Measurements from ENCODE around the gene PTPRN2. TPM values are rescaled to one million over a fixed set of nuclear protein-coding genes. Genes with fewer than 3 reads are reported as not detected.

The PTPRN2 gene
- polyA plus RNA-seq, 1 donor, result 5.7 TPM

DNA sequence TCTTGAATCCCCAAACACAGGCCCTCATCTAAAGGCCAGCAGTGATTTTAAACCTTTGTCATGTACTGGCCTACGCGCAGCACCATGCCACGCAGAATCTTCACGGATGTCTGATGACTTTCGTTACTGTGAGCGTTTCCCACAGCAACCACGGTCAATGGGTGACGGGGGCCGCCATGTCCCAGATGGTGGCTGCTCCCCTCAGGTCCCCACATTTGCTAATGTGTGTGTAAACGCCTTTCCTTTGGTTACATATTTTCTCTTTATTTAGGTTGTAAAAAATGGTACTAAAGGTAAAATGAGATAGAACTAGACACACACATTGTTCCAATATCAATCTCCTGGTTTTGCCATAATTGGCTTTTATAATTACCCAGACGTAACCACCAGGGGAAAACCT lies 699.0 kb downstream of the PTPRN2 start:
- no peak for DNase-seq

DNA sequence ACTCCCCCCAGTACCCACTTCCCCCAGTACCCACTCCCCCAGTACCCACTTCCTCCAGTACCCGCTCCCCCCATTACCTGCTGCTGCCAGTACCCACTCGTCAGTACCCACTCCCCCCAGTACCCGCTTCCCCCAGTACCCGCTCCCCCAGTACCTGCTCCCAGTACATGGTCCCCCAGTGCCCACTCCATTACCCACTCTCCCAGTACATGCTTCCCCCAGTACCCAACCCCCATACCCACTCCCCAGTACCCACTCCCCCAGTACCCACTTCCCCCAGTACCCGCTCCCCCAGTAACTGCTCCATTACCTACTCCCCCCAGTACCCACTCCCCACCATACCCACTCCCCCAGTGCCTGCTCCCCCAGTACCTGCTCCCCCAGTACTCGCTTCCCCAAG lies 700.2 kb downstream of the PTPRN2 start:
- DNase-seq, result no peak

DNA sequence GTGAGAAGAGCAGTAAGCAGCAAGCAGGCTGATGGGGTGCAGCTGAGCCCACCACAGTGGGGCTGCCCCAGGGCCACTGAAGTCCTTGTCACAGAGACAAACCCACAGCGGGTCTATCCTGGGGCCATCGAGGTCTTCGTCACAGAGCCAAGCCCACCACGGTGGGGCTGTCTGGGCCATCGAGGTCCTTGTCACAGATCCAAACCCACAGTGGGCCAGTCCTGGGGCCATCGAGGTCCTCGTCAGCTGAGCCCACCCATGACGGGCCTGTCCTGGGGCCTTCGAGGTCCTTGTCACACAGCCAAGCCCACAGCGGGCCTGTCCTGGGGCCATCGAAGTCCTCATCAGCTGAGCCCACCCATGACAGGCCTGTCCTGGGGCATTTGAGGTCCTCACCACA lies 700.9 kb downstream of the PTPRN2 start:
- no peak for DNase-seq

DNA sequence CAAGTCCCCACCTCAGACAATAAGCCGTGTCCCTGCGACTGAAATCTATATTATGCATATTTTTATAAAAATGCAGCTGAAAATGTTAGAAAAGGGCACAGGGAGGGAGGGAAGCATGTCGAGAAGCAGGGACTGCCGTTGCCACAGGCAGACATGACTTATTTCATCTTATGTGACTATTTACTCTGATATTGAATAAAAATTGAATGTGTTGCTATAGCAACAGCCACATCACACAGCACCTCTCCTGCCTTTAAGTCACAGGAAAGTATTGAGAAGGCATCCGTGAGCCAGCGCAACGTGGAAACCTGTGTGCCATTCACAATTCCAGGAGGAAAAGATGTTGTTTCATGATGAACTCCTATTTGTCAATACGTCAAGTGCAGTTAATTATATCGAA lies 701.4 kb downstream of the PTPRN2 start:
- DNase-seq, result no peak

DNA sequence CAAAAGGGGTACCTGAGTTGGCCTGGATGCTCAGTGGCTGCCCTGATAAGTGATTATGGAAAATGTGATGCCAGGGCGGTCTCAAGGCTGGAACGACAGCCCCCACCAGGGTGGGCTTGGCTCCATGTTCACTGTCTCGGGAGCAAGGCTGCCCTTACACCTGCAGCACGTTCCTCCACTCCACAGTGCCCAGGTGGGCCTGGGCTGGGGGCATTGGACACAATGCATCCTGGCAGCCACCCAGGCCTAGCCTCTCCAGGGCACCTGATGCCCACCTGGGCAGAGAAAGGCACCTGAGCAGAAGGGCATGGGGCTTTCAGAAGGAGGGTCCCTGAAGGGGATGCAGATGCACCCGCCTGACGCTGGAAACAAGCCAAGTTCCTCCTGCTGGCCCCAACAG lies 702.5 kb downstream of the PTPRN2 start:
- DNase-seq, result no peak

DNA sequence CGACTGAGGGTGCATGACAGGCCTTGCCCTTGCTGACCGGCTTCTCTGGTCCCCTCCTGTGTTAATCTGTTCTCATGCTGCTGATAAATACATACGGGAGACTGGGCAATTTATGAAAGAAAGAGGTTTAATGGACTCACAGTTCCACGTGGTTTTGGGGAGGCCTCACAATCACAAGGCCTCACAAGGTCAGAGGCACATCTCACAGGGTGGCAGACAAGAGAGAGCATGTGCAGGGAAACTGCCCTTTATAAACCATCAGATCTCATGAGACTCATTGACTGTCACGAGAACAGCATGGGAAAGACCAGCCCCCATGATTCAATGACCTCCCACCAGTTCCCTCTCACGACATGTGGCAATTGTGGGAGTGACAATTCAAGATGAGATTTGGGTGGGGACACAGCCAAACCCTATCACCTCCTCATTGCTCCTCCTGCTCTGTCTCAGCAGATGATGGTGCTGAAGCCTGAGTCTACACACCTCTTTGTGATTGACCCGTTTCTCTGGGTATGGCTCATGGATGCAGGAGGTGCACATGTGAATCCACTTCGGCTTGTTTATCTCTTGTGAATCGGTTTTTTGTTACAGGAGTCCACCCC lies 703.1 kb downstream of the PTPRN2 start:
- DNase-seq, result no peak

DNA sequence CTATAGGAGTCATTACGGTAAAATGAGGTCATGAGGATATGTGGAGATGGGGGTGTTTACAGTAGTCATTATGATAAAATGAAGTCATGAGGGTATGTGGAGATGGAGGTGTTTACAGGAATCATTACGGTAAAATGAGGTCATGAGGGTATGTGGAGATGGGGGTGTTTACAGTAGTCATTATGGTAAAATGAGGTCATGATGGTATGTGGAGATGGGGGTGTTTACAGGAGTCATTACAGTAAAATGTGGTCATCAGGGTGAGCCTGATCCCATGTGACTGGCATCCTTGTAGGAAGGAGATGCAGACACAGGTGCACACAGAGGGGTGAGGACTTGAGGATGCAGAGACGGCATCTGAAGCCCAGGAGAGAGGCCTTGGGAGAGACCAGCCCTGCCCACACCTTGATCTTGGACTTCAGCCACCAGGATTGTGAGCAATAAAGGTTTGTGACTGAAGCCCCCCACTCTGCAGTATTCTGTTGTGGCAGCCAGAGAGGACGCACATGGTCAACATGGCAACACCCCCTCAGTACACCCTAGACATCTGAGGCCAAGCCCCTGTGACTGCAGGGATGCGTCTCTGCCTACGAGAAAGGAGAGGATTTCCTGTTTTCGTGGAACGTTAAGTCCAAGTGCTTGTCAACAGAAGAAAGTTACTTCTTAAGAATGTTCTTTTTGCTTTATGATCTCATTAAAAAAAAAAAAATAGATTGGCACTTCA lies 706.4 kb downstream of the PTPRN2 start:
- DNase-seq, result no peak

DNA sequence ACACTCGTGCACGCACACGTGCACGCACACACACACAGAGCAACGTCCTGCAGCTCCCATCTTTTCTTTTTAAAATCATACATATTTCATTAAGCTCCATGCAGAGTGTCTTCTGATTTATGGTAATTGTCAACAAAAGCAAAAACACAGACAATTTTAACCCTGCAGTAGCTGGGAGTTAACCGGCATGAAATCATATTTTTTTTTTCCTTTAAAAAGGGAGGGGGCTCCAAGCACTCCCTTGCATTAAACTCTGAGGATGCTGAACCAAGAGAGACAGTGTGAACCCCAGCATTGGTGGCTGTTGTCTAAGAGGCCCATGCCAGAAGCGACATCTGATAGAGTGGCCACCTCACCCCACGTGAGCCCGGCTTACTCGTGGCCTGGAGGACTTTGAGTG lies 708.2 kb downstream of the PTPRN2 start:
- no peak for DNase-seq

DNA sequence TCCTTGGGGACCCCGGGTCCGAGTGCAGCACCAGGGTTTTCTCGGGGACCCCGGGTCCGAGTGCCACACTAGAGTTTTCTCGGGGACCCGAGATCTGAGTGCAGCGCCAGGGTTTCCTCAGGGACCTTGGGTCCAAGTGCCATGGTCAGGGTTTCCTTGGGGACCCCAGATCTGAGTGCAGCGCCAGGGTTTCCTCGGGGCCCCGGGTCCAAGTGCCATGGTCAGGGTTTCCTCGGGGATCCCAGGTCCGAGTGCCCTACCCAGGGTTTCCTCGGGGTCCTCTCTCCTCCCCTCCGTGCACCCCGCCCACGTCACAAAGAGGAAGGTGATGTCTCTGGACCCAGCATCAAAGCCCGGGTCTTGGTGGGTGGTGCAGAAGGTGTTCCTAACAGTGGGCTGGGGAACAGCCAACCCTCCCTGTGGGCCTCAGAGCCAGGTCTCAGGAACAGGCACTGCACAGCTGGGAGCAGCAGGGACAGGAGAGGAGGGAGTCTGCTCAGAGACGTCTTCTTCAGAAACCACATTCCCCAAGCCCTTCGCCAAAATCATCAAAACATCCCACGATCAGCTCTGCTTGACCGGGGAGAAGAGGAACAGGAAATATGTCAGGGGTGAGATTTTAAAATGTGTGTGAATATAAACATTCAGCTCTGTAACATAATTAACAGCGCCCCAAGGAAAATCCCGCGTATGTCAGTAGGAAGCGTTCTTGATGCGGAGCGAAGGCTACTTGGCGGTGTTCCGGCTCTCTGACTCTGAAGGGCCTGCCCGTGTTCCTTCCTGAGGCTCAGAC lies 710.1 kb downstream of the PTPRN2 start:
- no peak for DNase-seq

DNA sequence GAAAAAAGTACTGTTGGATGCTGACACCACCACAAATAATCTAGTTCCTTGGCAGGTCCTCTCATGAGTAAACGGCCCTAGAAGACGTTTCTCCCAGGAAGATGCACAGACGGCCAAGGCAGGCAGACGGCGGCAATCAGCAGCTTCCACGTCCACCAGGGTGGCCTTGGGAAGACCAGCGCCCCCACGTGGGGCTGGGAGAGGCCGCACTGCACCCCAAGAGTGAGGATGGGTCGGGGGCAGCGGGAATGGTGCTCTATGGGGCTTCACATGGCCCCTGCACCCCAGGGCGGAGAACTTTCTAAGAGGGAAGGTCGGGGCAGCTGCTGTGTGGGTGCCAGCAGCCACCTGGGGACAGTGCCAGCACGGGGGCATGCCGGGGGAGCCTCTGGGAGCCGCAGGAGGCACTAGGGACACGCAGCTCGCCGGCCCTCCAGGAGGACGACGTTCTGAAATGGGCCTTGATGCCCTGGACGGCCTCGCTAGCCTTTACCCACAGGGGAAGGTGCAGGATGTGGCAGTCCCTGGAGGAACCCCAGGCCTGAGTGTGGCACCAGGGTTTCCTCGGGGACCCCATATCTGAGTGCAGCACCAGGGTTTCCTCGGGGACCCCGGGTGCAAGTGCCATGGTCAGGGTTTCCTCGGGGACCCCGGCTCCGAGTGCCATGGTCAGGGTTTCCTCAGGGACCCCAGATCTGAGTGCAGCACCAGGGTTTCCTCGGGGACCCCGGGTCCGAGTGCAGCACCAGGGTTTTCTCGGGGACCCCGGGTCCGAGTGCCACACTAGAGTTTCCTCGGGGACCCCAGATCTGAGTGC lies 710.9 kb downstream of the PTPRN2 start:
- no peak for DNase-seq

DNA sequence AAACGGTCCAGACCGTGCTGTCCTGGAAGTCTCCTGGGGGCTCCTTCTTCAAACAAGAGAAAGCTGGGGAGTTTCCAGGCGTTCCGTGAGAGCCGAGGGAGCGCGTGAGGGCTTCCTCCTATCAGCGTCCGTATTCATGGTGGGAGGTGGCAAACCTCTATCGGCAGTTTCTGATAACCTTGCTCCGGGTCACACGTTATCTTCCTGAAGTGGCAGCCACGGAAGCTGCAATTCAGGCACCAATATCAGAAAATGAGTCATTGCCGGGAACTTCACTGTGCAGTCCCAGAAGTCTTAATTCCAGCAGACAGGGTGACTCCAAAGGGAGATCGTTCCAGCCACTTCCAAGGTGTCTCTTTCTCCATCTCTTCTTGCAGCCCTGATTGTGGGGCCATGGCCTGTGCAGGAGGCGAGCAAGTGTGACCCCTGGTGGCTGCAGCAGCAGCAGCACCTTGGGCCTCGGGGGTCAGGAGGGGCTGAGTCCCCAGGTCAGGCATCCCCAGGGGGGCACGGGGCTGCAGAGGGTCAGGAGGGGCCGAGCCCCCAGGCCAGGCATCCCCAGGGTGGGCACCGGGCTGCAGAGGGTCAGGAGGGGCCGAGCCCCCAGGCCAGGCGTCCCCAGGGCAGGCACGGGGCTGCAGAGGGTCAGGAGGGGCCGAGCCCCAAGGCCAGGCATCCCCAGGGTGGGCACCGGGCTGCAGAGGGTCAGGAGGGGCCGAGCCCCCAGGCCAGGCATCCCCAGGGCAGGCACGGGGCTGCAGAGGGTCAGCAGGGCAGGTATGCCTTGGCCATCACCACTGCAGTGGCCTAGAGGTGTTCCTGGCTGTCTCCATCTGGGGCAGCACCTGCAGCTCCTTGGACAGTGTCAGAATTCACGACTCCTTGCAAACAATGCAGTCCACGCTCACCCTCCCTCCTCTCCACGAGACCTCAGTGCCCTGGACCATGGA lies 712.1 kb downstream of the PTPRN2 start:
- no peak for DNase-seq

DNA sequence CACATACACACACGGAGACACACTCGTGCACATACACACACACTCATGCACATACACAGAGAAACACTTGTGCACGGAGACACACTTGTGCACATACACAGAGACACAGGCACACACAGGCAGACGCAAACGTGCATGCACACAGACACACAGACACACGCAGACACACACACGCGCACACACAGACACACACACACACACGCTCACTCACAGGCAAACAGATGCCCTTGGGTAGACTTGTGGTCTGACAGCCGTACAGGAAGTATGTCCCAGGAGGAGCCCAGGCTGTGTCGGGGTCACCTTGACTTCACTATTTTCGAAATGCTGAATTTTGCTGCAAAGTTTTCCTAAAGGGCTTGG lies 712.8 kb downstream of the PTPRN2 start:
- DNase-seq, result no peak

DNA sequence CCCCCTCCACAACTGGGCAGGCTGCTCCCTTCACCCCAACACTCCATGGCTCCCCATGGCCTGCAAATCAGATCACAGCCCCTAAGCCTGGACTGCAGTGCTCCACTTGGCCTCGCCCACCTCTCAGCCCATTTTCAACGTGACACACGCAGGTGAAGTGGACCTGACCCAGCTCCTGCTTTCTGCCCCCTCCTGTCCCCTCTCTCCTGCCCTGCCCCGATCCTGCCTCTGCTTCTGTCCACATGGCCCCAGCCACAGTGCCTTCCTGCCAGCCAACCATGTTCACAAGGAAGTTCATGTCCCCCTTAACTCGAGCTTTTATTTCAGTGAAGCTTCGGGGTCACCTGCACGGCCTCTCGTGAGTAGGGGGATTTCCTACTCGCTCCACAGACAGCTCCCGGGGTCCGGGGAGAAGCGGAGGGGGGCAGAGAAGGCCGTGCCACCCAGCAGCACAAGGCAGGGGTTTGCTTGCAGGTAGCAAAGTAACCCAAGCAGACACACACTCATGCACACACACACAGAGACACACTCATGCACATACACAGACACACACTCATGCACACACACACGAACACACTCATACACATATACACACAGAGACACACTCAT lies 713.3 kb downstream of the PTPRN2 start:
- no peak for DNase-seq

DNA sequence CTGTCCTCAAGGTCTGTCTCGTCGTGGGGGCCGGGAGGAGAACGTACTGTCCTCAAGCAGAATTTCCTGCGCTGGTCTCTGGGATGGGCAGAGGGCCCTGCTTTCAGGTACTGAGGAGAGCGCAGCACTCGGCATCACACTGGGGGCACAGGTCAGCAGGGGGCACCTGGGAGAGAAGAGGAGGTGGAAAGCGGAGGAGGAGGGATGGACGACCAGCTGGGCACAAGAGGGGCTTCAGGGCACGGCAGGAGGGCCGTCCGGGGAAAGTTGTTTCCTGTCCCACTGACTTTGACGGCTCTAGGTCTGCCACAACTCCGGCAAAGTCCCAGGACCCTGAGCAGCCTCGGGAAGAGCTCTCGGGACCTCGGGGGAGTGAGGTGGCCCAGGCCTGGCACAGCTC lies 714.0 kb downstream of the PTPRN2 start:
- no peak for DNase-seq

DNA sequence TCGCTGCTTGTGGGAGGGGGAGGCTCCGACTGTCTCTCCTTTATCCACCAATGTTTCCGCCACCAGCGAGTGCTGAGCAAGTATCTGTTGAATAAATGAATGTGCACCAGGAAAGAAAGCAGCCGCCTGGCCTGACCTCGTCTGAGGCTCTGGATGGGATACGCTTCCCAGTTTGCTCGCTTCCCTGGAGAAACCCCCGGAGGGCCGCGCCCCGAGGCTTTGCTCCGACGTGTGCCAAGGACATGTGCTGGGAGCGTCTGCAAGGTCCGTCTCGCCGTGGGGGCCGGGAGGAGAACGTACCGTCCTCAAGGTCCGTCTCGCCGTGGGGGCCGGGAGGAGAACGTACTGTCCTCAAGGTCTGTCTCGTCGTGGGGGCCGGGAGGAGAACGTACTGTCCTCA lies 714.4 kb downstream of the PTPRN2 start:
- no peak for DNase-seq

DNA sequence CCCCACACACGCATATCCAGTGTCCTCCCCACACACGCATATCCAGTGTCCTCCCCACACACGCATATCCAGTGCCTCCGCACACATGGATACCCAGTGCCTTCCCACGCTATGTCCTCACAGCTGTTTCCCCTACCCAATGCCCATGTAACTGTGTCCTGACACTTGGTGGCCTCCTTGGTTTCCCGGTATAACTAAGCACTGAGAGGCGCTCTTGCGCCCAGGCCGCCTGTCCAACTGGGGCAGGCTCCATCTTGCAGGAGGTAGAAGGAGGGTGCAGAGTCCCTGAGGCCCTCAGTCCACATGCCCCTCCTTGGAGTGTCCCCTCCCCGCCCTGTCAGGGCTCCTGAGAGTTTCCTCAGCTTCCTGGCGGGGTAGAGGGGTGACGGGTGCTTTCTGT lies 715.2 kb downstream of the PTPRN2 start:
- no peak for DNase-seq

DNA sequence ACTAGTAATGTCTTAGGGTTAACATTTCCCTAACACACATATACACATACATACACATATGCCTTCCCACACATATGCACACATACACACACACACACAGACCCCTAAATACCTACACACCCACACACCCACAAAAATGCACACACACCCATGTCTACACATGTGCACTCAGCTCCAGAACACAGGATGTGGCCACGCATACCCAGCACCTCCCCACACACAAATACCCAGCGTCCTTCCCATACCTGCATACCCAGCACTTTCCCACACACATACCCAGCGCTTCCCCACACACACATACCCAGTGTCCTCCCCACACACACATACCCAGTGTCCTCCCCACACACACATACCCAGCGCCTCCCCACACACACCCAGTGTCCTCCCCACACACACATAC lies 715.9 kb downstream of the PTPRN2 start:
- DNase-seq, result no peak

DNA sequence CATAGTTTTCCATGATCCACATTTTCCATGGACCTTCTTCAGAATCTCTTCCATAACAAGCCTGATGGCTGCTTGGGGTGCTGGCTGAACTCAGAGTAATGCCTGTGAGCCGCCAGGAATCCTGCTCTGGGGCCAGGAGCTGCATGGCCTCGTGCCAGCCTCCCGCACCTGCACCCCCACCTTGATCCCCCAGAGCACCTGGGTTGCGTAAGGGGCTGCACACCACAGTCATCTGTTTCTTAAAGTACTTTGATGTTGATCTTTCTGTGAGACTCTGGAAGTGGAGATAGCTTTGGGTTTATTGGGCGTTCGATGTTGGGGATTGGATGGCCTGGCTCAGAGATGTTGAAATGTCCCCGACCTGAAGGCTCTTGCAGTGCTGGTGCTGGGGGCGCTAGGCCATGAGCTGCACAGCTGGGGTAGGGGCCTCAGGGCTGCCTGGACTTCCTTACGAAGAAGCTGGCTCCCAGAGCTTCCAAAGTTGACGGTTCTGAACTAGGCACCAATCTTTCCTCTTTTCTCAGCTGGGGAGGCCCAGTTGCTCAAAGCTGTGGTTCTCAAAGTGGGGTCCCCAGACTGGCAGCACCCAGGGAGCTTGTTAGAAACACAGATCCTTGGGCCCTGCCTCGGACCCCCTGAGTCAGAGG lies 716.9 kb downstream of the PTPRN2 start:
- no peak for DNase-seq

DNA sequence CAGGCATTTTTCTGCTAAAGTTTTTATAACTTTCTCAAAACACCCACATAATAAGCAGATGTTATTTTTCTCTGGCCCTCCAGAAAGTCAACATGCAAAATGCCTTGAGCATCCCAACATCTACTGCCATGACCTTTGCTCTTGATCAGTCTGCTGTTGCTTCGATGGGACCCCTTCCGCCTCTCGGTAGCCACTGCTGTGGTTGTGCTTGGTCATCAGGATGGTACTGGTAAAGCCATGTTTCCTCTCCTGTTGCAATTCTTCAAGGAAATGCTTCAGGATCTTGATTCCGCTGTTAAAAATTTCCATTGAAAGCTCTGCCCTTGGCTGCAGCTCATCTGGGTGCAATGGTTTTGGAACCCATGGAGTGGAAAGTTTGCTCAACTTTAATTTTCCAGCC lies 717.8 kb downstream of the PTPRN2 start:
- DNase-seq, result no peak

DNA sequence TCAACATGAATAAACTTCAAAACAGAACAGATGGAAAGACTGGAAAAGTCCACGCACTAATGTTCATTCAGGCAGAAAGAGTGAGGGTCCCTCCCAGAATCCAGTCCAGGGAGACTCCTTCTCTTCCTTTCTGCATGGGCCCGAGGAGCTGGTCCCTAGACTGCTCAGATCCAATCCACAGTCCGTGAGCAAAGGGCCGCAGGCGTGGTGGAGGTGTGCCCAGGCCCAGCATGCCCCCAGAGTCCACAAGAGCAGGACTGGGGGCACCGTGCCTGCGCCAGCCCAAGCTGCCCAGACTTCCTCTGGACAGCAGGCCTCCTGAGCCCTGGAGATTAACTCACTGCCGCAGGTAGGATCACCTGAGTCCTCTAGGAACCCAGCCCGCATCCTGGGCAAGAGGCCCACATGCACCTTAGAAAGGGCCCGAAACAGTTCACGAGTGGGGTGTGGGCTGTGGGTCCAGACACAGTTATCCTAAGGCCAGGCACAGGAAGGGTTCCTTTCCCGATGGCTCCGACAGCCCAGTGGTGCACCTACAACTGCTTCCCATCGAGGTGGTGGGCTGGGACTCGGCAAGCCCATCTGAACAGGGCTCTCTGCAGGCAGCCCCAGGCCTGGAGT lies 719.8 kb downstream of the PTPRN2 start:
- no peak for DNase-seq

All from left kidney (tissue), 2 donors.